Posterior vena cava (tissue), 2 donors: ENCODE data around the gene SF3B4. TPM values are rescaled to one million over a fixed set of nuclear protein-coding genes. Genes with fewer than 3 reads are reported as not detected.

Source experiments
- DNase-seq: peaks from one replicate; pipeline ENCODE4 v3.0.0-alpha.2; 2020; ENCODE audit warnings: low spot score
- intact Hi-C, 2 donors: fragments of 100-400 bp; cut with DNase I; formaldehyde crosslinking; loops; one replicate each; pipeline versions ENCODE4 v1.14.1 to v1.14.2; 2022 to 2023
- total RNA-seq, 2 donors: library from RNA; stranded (reverse); fragmentation: NEBNext Ultra II Directional; extraction: Animal tissue kit (Norgen Biotek cat#: 25700); gene quantifications; one replicate each; pipeline ENCODE4 v1.2.1, GENCODE V29; 2021
- donor health status: DM: yes; HTN: yes; CAD: no.
- donor health status: DM: yes; HTN: yes; CAD: no.

The SF3B4 gene
- total RNA-seq, 2 donors from 2014 or later: 37.2 to 38.0 TPM

DNA sequence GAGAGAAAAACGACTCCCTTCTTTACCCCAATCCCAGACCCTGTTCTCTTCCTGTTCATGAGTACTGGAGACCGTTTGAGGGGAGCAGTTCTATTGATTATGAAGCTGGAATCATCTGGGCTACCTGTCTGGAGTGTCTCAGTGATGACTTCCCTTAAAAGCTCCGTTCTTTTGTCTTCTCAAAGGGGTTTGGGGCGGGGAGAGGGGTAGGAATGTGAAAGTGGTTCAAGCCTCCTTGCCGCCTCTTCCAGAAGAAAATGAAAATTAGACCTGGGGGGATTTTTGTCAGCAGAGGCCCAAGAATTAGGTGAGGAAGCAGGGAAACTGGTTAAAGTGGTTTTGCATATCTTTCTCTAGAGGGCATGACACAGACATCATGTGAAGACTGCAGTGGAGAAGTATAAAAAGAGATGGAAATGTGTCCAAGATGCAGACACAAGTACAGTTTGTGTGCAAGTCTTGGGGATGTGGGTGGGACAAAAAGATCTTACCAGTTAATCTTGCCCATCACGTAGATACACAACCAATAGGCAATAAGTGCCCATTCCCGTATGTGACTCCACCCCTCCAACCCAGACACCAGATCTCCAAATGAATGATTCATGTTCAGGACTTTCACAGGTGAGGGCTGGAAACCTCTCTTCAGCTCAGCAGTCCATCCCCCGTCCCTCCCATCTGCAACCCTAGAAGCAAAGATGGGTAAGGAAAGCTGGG, 9.5 kb upstream of the SF3B4 start:
- intact Hi-C loops: no loop called here

DNA sequence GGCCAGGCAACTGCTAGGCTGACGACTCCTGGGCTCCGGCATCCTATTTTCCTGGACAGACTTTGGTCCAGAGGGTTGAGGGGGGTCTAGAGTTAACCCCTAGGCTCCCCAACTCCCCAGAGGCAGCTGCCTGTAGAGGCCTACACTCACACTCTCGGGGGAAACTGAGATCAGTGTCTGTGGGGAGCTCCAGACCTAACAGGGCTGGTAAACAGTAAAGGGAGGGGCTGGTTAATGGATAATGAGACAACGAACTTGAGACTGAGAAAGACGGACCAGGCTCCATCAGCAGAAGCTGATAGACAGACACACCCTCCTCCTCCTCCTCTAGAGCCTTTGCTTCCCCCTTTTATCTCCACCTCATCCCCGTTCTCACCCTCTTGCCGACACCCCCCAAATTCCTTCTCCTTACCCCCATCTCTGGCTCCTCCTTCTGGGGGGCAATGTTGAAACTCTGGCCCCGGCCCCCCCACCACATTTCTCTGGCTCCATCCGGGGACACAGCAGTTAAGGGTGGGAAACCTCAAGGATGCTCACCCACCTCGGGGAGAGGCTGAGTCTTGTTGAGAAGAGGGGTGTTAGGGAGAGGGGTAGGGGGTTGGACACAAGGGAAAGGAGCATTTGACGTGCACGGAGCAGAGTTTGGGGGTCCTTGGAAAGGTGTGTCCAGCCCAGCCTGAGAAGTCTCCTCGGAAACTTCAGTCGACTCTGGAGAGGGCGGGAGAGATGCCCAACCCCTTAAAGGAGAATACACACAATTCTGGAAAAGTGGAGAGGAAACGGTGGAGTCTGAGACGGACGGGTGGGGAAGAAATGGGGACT, 8.8 kb upstream of the SF3B4 start, which contains the start of gene MTMR11:
TSS of gene MTMR11 (minus strand) at position 710 of the 822 bp plus-strand sequence. CDS start at position 478, 232 bp downstream.
- intact Hi-C loops: no loop called here
- DNase-seq: peak; percentile 80

More for the DNA sequence above, 9.5 kb upstream of the SF3B4 start:
- DNase-seq: no peak

GRCh38 chr1:149934356-149934755, 6.8 kb upstream of the SF3B4 start:
- DNase-seq: no peak

GRCh38 chr1:149933208-149933607, 5.6 kb upstream of the SF3B4 start:
- no peak for DNase-seq

More at GRCh38 chr1:149934356-149934755, 6.8 kb upstream of the SF3B4 start:
- intact Hi-C loops: no loop called here

GRCh38 chr1:149932474-149932873, 4.9 kb upstream of the SF3B4 start:
- intact Hi-C loops: no loop called here

More at GRCh38 chr1:149933208-149933607, 5.6 kb upstream of the SF3B4 start:
- intact Hi-C loops: no loop called here

GRCh38 chr1:149931212-149931790, 3.7 kb upstream of the SF3B4 start:
- DNase-seq: no peak
- intact Hi-C loops: no loop called here

More at GRCh38 chr1:149932474-149932873, 4.9 kb upstream of the SF3B4 start:
- no peak for DNase-seq

DNA sequence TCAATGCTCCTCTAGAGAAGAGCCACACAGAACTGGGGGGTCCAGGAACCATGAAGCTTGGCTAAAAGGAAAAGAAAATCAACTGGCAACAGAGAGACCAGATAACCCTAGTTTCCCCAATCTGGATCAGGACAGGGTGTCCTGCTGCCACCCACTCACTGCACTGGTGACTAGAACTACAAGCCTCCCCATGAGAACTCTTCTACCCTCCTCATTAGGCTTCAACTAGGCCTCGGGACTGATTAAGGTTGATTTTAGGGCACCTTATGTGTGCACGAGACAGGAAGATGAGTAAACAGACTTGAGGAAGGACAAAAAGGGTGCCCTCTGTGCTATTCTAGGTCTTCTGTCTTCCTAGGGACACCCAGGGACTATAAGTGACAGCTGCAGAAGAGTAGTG, 2.3 kb upstream of the SF3B4 start:
- intact Hi-C loops: no loop called here
- no peak for DNase-seq

- intact Hi-C loops: no loop called here
- DNase-seq: no peak
Observed at GRCh38 chr1:149928401-149928724, 760 bp upstream of the SF3B4 start.

- intact Hi-C loops: no loop called here
- no peak for DNase-seq
Observed at GRCh38 chr1:149927056-149927562, 494 bp downstream of the SF3B4 start.

DNA sequence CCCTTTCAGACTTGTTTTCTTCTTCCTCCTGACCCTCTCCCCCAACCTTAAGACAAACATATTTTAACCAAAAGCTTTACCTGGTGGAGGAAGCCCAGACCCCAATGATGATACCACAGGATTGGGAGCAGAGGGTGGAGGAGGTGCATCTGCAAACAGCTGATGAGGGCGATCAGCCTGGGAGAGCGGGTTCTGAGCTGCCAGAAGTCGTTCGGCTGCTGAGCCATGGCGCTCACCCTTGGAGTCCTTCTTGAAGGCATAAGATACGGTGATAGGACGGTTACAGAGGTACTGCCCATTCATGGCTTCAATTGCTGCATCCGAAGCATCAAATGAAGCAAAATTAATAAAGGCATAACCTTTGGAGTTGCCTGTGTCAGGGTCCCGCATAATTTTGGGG, 1.3 kb downstream of the SF3B4 start:
- intact Hi-C loops: no loop called here
- DNase-seq: no peak

DNA sequence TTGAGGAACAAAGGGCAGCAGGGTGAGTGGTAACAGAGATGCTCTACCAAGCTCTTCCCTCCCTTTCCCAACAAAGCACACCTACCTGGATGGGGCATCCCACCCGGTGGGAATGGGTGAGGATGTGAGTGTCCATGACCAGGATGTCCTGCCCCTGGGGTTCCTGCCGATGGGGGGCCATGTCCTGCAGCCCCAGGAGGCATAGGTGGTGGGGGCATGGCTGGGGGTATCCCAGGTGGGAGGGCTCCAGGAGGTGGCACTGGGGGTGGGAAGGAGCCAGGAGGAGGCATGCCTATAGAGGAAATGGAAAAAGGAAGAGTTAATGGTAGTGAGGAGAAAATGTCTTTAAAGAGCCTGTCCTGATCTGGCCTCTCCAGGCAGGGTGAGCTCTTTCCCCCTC, 1.9 kb downstream of the SF3B4 start:
- intact Hi-C loops: no loop called here
- DNase-seq: no peak

- intact Hi-C loops: no loop called here
- DNase-seq: no peak
Observed at GRCh38 chr1:149925345-149925744, 2.3 kb downstream of the SF3B4 start.

DNA sequence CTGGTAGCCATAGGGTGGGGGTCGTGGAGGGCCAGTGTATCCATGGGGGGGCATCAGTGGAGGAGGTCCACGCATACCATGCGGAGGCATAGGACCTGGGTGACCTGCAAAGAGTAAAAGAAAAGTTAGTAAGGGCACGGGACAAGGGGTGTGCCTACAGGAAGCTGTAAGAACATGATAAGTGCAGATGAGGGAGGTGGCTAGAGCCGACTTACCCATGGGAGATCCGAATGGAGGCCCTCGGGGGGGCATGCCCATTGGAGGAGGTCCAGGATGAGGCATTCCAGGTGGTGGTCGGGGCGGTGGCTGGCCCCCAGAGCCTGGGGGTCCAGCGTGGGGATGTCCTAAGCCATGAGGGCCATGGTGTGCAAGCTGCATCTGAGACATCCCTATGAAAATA, 4.0 kb downstream of the SF3B4 start:
- intact Hi-C loops: no loop called here
- no peak for DNase-seq

DNA sequence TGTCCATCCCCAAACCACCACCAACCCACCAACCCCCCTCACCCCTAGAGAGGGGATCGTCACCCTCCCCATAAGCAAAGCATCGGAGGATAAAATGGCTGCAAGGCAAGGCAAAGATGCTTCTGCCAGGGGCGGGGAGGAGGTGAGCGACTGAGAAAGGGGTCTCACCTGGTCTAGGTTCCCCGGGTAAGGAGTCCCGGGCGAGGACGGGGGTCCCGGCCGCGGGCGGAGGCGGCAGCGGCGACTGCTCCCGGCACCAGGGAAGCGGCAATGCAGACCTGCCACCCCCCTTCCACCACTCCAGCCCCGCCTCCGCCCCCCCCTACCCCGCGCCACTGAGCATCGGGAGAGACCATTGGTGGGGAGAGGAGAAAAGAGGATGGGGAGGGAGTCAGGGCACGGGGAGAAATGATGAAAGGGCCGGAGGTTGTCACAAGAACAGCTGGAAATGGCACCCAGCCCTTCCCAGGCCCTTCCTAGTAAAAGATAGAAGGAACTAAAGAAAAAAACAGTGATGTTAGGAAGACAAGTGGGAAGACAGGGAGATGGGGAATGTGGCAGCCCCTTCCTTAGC, 9.9 kb downstream of the SF3B4 start, which contains the start of gene SV2A:
TSS of gene SV2A (minus strand) at position 274 of the 574 bp plus-strand sequence. CDS start 4,004 bp downstream, outside the sequence.
- intact Hi-C loops: no loop called here
- no peak for DNase-seq

- intact Hi-C loops: no loop called here
- DNase-seq: no peak
Observed at GRCh38 chr1:149916898-149917252, 10.7 kb downstream of the SF3B4 start.

DNA sequence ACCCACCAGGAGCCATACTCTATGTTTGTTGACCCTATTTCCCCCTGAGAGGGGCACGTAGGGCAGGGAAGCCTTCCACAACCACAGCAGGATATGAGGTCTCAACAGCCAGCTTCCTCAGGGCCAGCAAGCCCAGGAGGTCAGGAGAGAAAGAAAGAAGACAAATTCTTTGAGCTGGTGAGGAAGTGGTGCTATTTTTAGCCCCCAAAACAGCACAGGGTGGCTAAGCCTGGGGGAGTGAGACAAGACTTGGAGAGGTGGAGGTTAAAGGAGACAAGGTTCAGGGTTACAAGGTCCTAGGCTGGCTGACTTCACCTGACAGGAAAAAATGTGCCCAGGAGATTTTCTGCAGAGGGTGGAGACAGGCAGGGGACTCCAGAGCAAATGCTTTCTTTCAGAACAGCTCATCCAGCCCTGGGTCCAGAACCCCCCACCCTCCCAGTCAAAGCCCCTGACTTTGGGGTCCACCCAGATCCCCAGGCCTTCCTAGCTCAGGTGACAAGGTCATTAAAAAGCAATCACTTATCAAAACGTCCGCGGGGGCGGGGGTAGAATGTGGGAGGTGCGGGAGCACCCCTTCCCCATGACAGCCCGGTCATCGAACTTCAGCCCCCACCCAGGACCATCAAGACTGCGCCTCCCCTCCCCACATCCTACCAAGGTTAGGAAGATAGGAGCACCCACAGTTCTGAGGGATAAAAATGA, 11.3 kb downstream of the SF3B4 start:
- DNase-seq: no peak
- intact Hi-C loops: no loop called here

DNA sequence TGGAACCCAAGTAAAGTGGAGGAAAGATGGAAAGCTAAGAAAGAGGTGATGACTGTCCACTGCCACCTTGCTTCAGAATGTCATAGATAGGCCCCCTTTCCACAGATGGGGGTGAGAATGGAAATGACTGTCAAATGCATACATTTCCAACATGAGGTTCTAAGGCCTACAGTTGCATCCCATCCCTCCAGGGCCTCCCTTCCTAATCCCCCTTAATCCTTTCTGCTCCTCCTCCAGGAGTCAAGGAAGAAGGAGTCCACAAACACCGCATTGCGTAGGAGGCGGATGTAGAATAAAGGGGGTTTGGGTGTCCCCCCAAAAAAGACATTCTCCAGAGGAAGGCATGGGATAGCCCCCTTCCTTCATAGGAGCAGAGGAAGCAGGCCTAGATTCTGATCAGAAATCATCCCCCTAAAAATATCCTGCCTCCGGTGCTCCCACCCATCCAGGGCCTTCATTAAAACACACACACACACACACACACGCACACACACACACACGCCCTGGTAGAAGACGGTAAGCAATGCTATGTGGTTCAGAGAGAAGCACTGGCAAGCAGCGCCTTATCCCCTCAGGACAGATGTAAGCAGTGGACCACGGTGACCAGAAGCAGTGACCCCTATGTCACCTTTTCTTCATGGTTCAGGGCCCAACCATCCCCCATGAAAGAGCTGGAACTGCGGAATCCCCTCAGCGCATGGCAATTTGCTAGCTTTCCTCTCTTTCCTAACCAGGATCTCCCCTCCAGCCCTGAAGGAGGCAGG, 12.0 kb downstream of the SF3B4 start:
- intact Hi-C loops: no loop called here
- no peak for DNase-seq

GRCh38 chr1:149914545-149914944, 13.1 kb downstream of the SF3B4 start:
- DNase-seq: no peak
- intact Hi-C loops: no loop called here
